OCI-LY1 (cell line): ENCODE measurements around the gene MTMR8.

Source experiments
- H2AFZ ChIP-seq: fragments of 200-600 bp; sonication (generic), shearing (Covaris generic); 2 replicates; pipeline ENCODE4 v1.6.0; 2014; ENCODE audit warnings: antibody characterized with exemption, mild to moderate bottlenecking, low read length
- H3F3A ChIP-seq: fragments of 200-600 bp; sonication (generic), shearing (Covaris generic); 2 replicates; pipeline ENCODE4 v1.6.0; 2014; ENCODE audit warnings: mild to moderate bottlenecking, antibody characterized with exemption, low read length, moderate library complexity; ENCODE audit not compliant: insufficient read depth
- H3K27ac ChIP-seq: fragments of 200-600 bp; sonication (generic); 2 replicates; pipeline ENCODE4 v1.5.1; 2014; ENCODE audit warnings: low read length, mixed run types, mild to moderate bottlenecking, low read depth; ENCODE audit not compliant: poor library complexity, severe bottlenecking
- H3K27me3 ChIP-seq: fragments of 200-600 bp; sonication (generic); 2 replicates; pipeline ENCODE4 v1.6.0; 2014; ENCODE audit warnings: antibody characterized with exemption, mild to moderate bottlenecking, low read length, moderate library complexity; ENCODE audit not compliant: insufficient read depth
- H3K36me3 ChIP-seq: fragments of 200-600 bp; sonication (generic); 2 replicates; pipeline ENCODE4 v1.6.1; 2014; ENCODE audit warnings: mild to moderate bottlenecking, antibody characterized with exemption, low read length, moderate library complexity, mixed read lengths; ENCODE audit not compliant: insufficient read depth
- H3K4me1 ChIP-seq: fragments of 200-600 bp; sonication (generic); 2 replicates; pipeline ENCODE4 v1.5.1; 2014; ENCODE audit warnings: mild to moderate bottlenecking, low read length, moderate library complexity; ENCODE audit not compliant: insufficient read depth, severe bottlenecking
- H3K4me2 ChIP-seq: fragments of 200-600 bp; sonication (generic), shearing (Covaris generic); 2 replicates; pipeline ENCODE4 v1.6.1; 2014; ENCODE audit warnings: low read length
- H3K4me3 ChIP-seq: fragments of 200-600 bp; sonication (generic); 2 replicates; pipeline ENCODE4 v1.5.1; 2014; ENCODE audit warnings: low read length, low read depth, mild to moderate bottlenecking, mixed read lengths; ENCODE audit not compliant: poor library complexity, severe bottlenecking
- H3K79me2 ChIP-seq: fragments of 200-600 bp; shearing (Covaris generic); 2 replicates; pipeline ENCODE4 v1.6.1; 2016; ENCODE audit warnings: mixed run types, low read length, mixed read lengths; ENCODE audit not compliant: insufficient read depth
- H3K9ac ChIP-seq: fragments of 200-600 bp; sonication (generic), shearing (Covaris generic); 2 replicates; pipeline ENCODE4 v1.6.1; 2014; ENCODE audit warnings: mild to moderate bottlenecking, low read length, mixed read lengths
- H3K9me2 ChIP-seq: fragments of 200-600 bp; sonication (generic), shearing (Covaris generic); 2 replicates; pipeline ENCODE4 v1.6.1; 2014; ENCODE audit warnings: low read depth, mild to moderate bottlenecking, low read length, mixed read lengths
- H3K9me3 ChIP-seq: fragments of 200-600 bp; shearing (Covaris generic); 2 replicates; pipeline ENCODE4 v1.6.1; 2014; ENCODE audit warnings: low read length, mixed read lengths
- H4K20me1 ChIP-seq: fragments of 200-600 bp; sonication (generic), shearing (Covaris generic); 2 replicates; pipeline ENCODE4 v1.6.0; 2016; ENCODE audit warnings: mild to moderate bottlenecking, low read length; ENCODE audit not compliant: insufficient read depth
- CTCF ChIP-seq: fragments of 200-600 bp; sonication (generic), shearing (Covaris generic); IDR thresholded peaks from 2 replicates; pipeline ENCODE4 v1.5.1; 2017; ENCODE audit warnings: mild to moderate bottlenecking, antibody characterized with exemption, low read length, moderate library complexity, mixed read lengths
- EZH2 ChIP-seq: fragments of 200-600 bp; sonication (generic), shearing (Covaris generic); IDR thresholded peaks from 2 replicates; pipeline ENCODE4 v1.8.0; 2017; ENCODE audit warnings: borderline replicate concordance, mixed run types, mild to moderate bottlenecking, antibody characterized with exemption, low read length, moderate library complexity, mixed read lengths

Gene MTMR8

GRCh38 chrX:64265265-64265664 lies 130.0 kb downstream of the MTMR8 start:
- no peak for TF ChIP-seq CTCF

GRCh38 chrX:64230123-64230970 lies 164.9 kb downstream of the MTMR8 start, which contains the start of gene ASB12:
Gene ASB12, minus strand, starts transcription at chrX:64230607. Its CDS starts 4,957 bp downstream, at chrX:64225650.
- no peak within 1 kb of the TSS for H3K4me3 ChIP-seq
- H3K9me2 ChIP-seq = no peaks in the 10 kb centered on the region
- no peaks in the 10 kb centered on the region for H3K27me3 ChIP-seq
- no peak within 1 kb of the TSS for H3K4me2 ChIP-seq
- H3K9me3 ChIP-seq = no peaks in the 10 kb centered on the region
- TF ChIP-seq EZH2 (no peak), CTCF (0 out of 2 replicates have a peak, but pooled peaks have one; percentile 9)
- H3K4me1 ChIP-seq = no peaks in the 10 kb centered on the region
- H3K36me3 ChIP-seq = no peaks in the 10 kb centered on the region
- no peaks in the 10 kb centered on the region for H3F3A ChIP-seq
- no peak within 1 kb of the TSS for H2AFZ ChIP-seq
- H3K27ac ChIP-seq = no peak within 1 kb of the TSS
- no peaks in the 10 kb centered on the region for H3K79me2 ChIP-seq
- no peaks in the 10 kb centered on the region for H4K20me1 ChIP-seq
- H3K9ac ChIP-seq = no peak within 1 kb of the TSS

More at GRCh38 chrX:64265265-64265664, 130.0 kb downstream of the MTMR8 start:
- no peaks in the 10 kb centered on the region for H3K27me3 ChIP-seq
- H3K36me3 ChIP-seq = no peaks in the 10 kb centered on the region
- no peaks in the 10 kb centered on the region for H3K79me2 ChIP-seq
- H4K20me1 ChIP-seq = no peaks in the 10 kb centered on the region
- H3K9ac ChIP-seq = no peak overlapping the region
- no peaks in the 10 kb centered on the region for H3F3A ChIP-seq
- H3K4me2 ChIP-seq = no peak overlapping the region
- H3K27ac ChIP-seq = no peak overlapping the region
- no peaks in the 10 kb centered on the region for H3K9me3 ChIP-seq
- no peaks in the 10 kb centered on the region for H3K9me2 ChIP-seq
- H3K4me3 ChIP-seq = no peak overlapping the region
- no peak overlapping the region for H2AFZ ChIP-seq
- no peaks in the 10 kb centered on the region for H3K4me1 ChIP-seq

- Histone ChIP-seq H3K4me3 (no peak overlapping the region), H4K20me1 (no peaks in the 10 kb centered on the region), H3F3A (no peaks in the 10 kb centered on the region), H2AFZ (no peak overlapping the region), H3K9me2 (no peaks in the 10 kb centered on the region), H3K36me3 (no peaks in the 10 kb centered on the region), H3K27me3 (no peaks in the 10 kb centered on the region), H3K9ac (no peak overlapping the region), H3K9me3 (no peaks in the 10 kb centered on the region), H3K27ac (no peak overlapping the region), H3K4me2 (no peak overlapping the region), H3K79me2 (no peaks in the 10 kb centered on the region), H3K4me1 (no peaks in the 10 kb centered on the region)
- TF ChIP-seq EZH2 (no peak), CTCF (no peak)
Observed at GRCh38 chrX:64229154-64229553, 166.1 kb downstream of the MTMR8 start.
